CD4-positive, alpha-beta T cell (primary cell): ENCODE data around the gene KRTAP19-1. TPM values are rescaled to one million over a fixed set of nuclear protein-coding genes. Genes with fewer than 3 reads are reported as not detected.

Source experiments
- ATAC-seq: fragments of 200-7000 bp; cut with Tn5 transposase; one replicate; pipeline ENCODE4 v1.10.0; 2022; ENCODE audit warnings: mild to moderate bottlenecking; ENCODE audit not compliant: poor library complexity
- CTCF ChIA-PET: fragments of 350-600 bp; sonication (Branson Sonifier 250); formaldehyde crosslinking; loops from one replicate; lab custom pipeline; 2021; ENCODE audit warnings: antibody characterized with exemption, inconsistent platforms; lab: Charles Lee
- POLR2A ChIA-PET: fragments of 350-600 bp; sonication (Branson Sonifier 250); formaldehyde crosslinking; loops from one replicate; lab custom pipeline; 2021; ENCODE audit warnings: antibody characterized with exemption, inconsistent platforms; lab: Charles Lee
- DNase-seq, 14 experiments: peaks; one replicate each; pipeline ENCODE4 v3.0.0-alpha.2; 2013 to 2020; ENCODE audit warnings: mixed read lengths in 2 of 14
- H3K27ac ChIP-seq, 2 donors: one replicate each; pipeline versions ENCODE4 v1.5.1 to v1.7.0; 2013; ENCODE audit warnings: low read length in 2 of 2, low read depth in 1 of 2, mild to moderate bottlenecking in 1 of 2
- H3K27me3 ChIP-seq, 2 experiments: 1 replicate in 1 of 2; 2 replicates in 1 of 2; pipeline versions ENCODE4 v1.6.1 to v1.7.0; 2013; ENCODE audit warnings: low read length in 2 of 2, control low read depth in 1 of 2, mild to moderate bottlenecking in 1 of 2, moderate library complexity in 1 of 2; ENCODE audit not compliant: insufficient read depth in 2 of 2, control insufficient read depth in 1 of 2
- H3K36me3 ChIP-seq: one replicate; pipeline ENCODE4 v1.6.1; 2013; ENCODE audit warnings: low read length, control low read depth; ENCODE audit not compliant: insufficient read depth
- H3K4me1 ChIP-seq: one replicate; pipeline ENCODE4 v1.6.1; 2013; ENCODE audit warnings: low read length, control low read depth; ENCODE audit not compliant: insufficient read depth
- H3K4me3 ChIP-seq: one replicate; pipeline ENCODE4 v1.5.1; 2013; ENCODE audit warnings: mild to moderate bottlenecking, low read length, moderate library complexity
- H3K9me3 ChIP-seq, 2 experiments: 1 replicate in 1 of 2; 2 replicates in 1 of 2; pipeline versions ENCODE4 v1.6.1 to v1.7.0; 2013; ENCODE audit warnings: low read length in 2 of 2, mild to moderate bottlenecking in 2 of 2, control low read depth in 1 of 2, moderate library complexity in 1 of 2; ENCODE audit not compliant: control insufficient read depth in 1 of 2, insufficient read depth in 1 of 2
- H3K27ac Mint-ChIP-seq: one replicate; pipeline ENCODE4 v1.8.0; 2020; ENCODE audit warnings: mixed read lengths
- H3K27me3 Mint-ChIP-seq: one replicate; pipeline ENCODE4 v1.8.0; 2021; ENCODE audit warnings: mixed read lengths
- H3K36me3 Mint-ChIP-seq: one replicate; pipeline ENCODE4 v1.8.0; 2021; ENCODE audit warnings: low read depth, mixed read lengths
- H3K4me1 Mint-ChIP-seq: one replicate; pipeline ENCODE4 v1.8.0; 2021; ENCODE audit warnings: low read depth, mixed read lengths
- H3K4me3 Mint-ChIP-seq: one replicate; pipeline ENCODE4 v1.8.0; 2020; ENCODE audit warnings: mild to moderate bottlenecking, mixed read lengths
- H3K9me3 Mint-ChIP-seq: one replicate; pipeline ENCODE4 v1.8.0; 2020; ENCODE audit warnings: mixed read lengths
- CTCF ChIP-seq: fragments of 200-600 bp; IDR thresholded peaks from one replicate; pipeline ENCODE4 v1.8.0; 2022; ENCODE audit warnings: antibody characterized with exemption, mild to moderate bottlenecking
- intact Hi-C, 2 experiments: fragments of 100-400 bp; cut with DNase I in 1 of 2; cut with micrococcal nuclease in 1 of 2; formaldehyde crosslinking; loops; one replicate each; pipeline versions ENCODE4 v1.15.1 to v1.9.0; 2023 to 2025; cut with DNase I, micrococcal nuclease
- total RNA-seq, 174 experiments: library from RNA in 2 of 174; stranded (reverse) in 2 of 174; gene quantifications; one replicate each; pipeline ENCODE4 v1.2.3 and lab custom pipeline; 2021 to 2026

The KRTAP19-1 gene
- total RNA-seq, 2 experiments from 2014 or later, result not detected

DNA sequence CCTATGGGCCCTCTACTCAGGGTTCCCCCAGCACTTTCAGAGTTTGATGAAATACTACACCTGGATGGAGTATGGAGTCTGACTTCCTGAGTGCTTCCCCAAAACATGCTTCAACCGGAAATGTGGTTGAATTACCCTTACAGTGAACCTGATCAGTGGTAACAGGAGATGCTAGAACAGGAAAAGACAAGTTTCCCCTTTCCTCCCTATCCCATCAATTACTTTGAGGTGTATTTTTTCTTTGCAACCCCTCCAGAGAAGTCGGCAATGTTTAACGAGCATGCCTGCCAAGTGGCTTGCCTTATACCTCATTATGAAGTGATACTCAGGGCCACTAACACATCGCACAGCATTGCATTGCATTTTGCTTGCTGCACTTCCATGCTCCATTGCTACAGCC lies 33.1 kb downstream of the KRTAP19-1 start:
- no peaks in the 10 kb centered on the region for H3K4me1 Mint-ChIP-seq
- Histone ChIP-seq H3K27ac (no peak overlapping the region), H3K9me3 (no peaks in the 10 kb centered on the region), H3K4me3 (no peak overlapping the region), H3K27me3 (peaks cover 0 to 6% of the 10 kb centered on the region in 2 experiments), H3K4me1 (no peaks in the 10 kb centered on the region), H3K36me3 (no peaks in the 10 kb centered on the region)
- H3K36me3 Mint-ChIP-seq, result no peaks in the 10 kb centered on the region
- intact Hi-C loops, result no loop called here
- no peaks in the 10 kb centered on the region for H3K27me3 Mint-ChIP-seq
- H3K27ac Mint-ChIP-seq, result no peak overlapping the region
- ChIA-PET CTCF (no interaction called here), POLR2A (no interaction called here)
- no peaks in the 10 kb centered on the region for H3K9me3 Mint-ChIP-seq
- no peak for ATAC-seq
- DNase-seq, result no peak
- H3K4me3 Mint-ChIP-seq, result no peak overlapping the region
- no peak for TF ChIP-seq CTCF

GRCh38 chr21:30444204-30444603 lies 36.0 kb downstream of the KRTAP19-1 start:
- intact Hi-C loops, result no loop called here
- POLR2A ChIA-PET, result no interaction called here
- Mint-ChIP-seq H3K36me3 (no peaks in the 10 kb centered on the region), H3K27ac (no peak overlapping the region), H3K4me3 (no peak overlapping the region), H3K4me1 (no peaks in the 10 kb centered on the region), H3K9me3 (no peaks in the 10 kb centered on the region), H3K27me3 (no peaks in the 10 kb centered on the region)
- H3K9me3 ChIP-seq, result no peaks in the 10 kb centered on the region
- no peaks in the 10 kb centered on the region for H3K4me1 ChIP-seq
- CTCF ChIA-PET, result no interaction called here
- no peak overlapping the region for H3K4me3 ChIP-seq
- no peaks in the 10 kb centered on the region for H3K36me3 ChIP-seq
- no peak overlapping the region for H3K27ac ChIP-seq
- no peak for ATAC-seq
- no peak for TF ChIP-seq CTCF
- peaks cover 0 to 6% of the 10 kb centered on the region in 2 experiments for H3K27me3 ChIP-seq
- DNase-seq, result no peak

DNA sequence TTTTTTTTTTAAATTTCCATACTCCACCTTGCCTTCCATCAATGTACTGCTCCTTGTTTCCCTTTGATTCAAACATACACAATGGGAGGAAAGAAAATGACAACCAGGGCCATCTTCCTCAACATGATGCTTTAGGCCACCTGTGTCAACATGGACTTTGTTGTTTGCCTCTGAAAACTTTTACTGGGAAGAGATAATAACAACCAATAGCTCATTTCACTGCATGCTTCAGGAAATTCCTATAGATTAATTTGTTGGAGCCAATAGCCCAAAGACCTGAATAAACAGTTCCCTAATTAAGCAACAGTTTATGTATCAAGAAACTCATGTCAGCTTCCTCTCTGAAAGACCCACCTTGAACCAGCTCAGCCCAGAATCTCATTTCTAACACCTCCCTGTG lies 36.9 kb downstream of the KRTAP19-1 start:
- ChIA-PET CTCF (no interaction called here), POLR2A (no interaction called here)
- TF ChIP-seq CTCF, result no peak
- Histone ChIP-seq H3K27me3 (peaks cover 0 to 6% of the 10 kb centered on the region in 2 experiments), H3K4me3 (no peak overlapping the region), H3K9me3 (no peaks in the 10 kb centered on the region), H3K4me1 (no peaks in the 10 kb centered on the region), H3K27ac (no peak overlapping the region), H3K36me3 (no peaks in the 10 kb centered on the region)
- no peaks in the 10 kb centered on the region for H3K27me3 Mint-ChIP-seq
- ATAC-seq (no peak), DNase-seq (no peak)
- no peak overlapping the region for H3K27ac Mint-ChIP-seq
- no peaks in the 10 kb centered on the region for H3K4me1 Mint-ChIP-seq
- intact Hi-C loops, result no loop called here
- H3K4me3 Mint-ChIP-seq, result no peak overlapping the region
- H3K36me3 Mint-ChIP-seq, result no peaks in the 10 kb centered on the region
- no peaks in the 10 kb centered on the region for H3K9me3 Mint-ChIP-seq
